ENCODE data around the gene NAA30. TPM values are rescaled to one million over a fixed set of nuclear protein-coding genes. Genes with fewer than 3 reads are reported as not detected.
"Not testable (repeated sequence)": the region's sequence is repeated elsewhere in the genome, so short reads cannot be mapped to it uniquely, and the experiment has no call there.

NAA30 gene
- 10 to 100 TPM; 18.6 to 18.8 TPM for total RNA-seq
- 10 to 100 TPM in 1 of 3 donors, 1 to 10 TPM in 2; 6.9 to 12.3 (median 7.8) TPM for polyA plus RNA-seq
- 22.1 to 53.1 (median 47.3) reads per million in 6 experiments for total RNA-seq

- DNase-seq, result peak; percentile 83 to 98 (median 94)
- Mint-ChIP-seq H3K36me3 (peaks cover 0 to 23% (median 5%) of the 10 kb centered on the region in 3 donors), H3K9me3 (peaks cover 0 to 2% (median 0%) of the 10 kb centered on the region in 9 donors), H3K4me3 (peak within 1 kb of the TSS; percentile 85 to 98 (median 94)), H3K27me3 (no peaks in the 10 kb centered on the region), H3K27ac (peak within 1 kb of the TSS; percentile 91 to 98 (median 94)), H3K4me1 (peaks cover 16 to 48% (median 43%) of the 10 kb centered on the region in 4 donors)
- ATAC-seq, result peak; percentile 86 to 88
- POLR2A ChIA-PET, result interaction anchor here (0.5 to 2.9 kb wide), 7 partner anchors 9 to 1809 kb away, joined by 3 to 20 read pairs (median 3); partner anchors contain the start of genes AP5M1 and EXOC5
Measured at GRCh38 chr14:57390037-57390805, at the start of gene NAA30. Gene NAA30, plus strand, starts transcription at chr14:57390586. Its CDS starts 372 bp downstream, at chr14:57390958.

DNA sequence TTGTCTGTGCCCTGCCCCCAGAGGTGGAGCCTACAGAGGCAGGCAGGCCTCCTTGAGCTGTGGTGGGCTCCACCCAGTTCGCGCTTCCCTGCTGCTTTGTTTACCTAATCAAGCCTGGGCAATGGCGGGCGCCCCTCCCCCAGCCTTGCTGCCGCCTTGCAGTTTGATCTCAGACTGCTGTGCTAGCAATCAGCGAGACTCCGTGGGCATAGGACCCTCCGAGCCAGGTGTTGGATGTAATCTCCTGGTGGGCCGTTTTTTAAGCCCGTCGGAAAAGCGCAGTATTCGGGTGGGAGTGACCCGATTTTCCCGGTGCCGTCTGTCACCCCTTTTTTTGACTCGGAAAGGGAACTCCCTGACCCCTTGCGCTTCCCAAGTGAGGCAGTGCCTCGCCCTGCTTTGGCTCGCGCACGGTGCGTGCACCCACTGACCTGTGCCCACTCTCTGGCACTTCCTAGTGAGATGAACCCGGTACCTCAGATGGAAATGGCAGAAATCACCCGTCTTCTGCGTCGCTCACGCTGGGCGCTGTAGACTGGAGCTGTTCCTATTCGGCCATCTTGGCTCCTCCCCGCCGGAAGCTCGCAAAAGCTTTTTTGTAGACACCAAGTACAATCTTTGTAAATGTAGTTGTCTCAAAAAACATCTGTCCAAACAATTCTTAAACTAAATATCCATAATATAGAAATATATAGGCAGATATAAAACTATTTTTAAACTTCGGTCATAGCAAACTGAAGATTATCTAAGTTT is 46.7 kb upstream of the NAA30 start:
- H3K4me3 Mint-ChIP-seq, result peak overlapping the region in 3 of 10 donors; percentile 45 to 71 (median 54)
- H3K27ac Mint-ChIP-seq, result peak overlapping the region in 1 of 10 donors; percentile 18
- H3K36me3 Mint-ChIP-seq, H3K4me1 Mint-ChIP-seq, DNase-seq, ATAC-seq, POLR2A ChIA-PET: not testable (repeated sequence)
- peaks cover 0 to 18% (median 0%) of the 10 kb centered on the region in 9 donors for H3K9me3 Mint-ChIP-seq
- H3K27me3 Mint-ChIP-seq, result peaks cover 3 to 22% (median 18%) of the 10 kb centered on the region in 5 donors

GRCh38 chr14:57345106-57345505 is 45.3 kb upstream of the NAA30 start:
- Mint-ChIP-seq H3K4me1 (no peaks in the 10 kb centered on the region), H3K9me3 (peaks cover 0 to 15% (median 0%) of the 10 kb centered on the region in 9 donors), H3K4me3 (no peak overlapping the region), H3K27me3 (peaks cover 7 to 31% (median 22%) of the 10 kb centered on the region in 5 donors), H3K36me3 (no peaks in the 10 kb centered on the region), H3K27ac (no peak overlapping the region)
- DNase-seq, result no peak
- POLR2A ChIA-PET, result no interaction called here
- ATAC-seq, result no peak

- H3K36me3 Mint-ChIP-seq, result no peaks in the 10 kb centered on the region
- ATAC-seq, result no peak
Measured at GRCh38 chr14:57346741-57347140, 43.6 kb upstream of the NAA30 start.

DNA sequence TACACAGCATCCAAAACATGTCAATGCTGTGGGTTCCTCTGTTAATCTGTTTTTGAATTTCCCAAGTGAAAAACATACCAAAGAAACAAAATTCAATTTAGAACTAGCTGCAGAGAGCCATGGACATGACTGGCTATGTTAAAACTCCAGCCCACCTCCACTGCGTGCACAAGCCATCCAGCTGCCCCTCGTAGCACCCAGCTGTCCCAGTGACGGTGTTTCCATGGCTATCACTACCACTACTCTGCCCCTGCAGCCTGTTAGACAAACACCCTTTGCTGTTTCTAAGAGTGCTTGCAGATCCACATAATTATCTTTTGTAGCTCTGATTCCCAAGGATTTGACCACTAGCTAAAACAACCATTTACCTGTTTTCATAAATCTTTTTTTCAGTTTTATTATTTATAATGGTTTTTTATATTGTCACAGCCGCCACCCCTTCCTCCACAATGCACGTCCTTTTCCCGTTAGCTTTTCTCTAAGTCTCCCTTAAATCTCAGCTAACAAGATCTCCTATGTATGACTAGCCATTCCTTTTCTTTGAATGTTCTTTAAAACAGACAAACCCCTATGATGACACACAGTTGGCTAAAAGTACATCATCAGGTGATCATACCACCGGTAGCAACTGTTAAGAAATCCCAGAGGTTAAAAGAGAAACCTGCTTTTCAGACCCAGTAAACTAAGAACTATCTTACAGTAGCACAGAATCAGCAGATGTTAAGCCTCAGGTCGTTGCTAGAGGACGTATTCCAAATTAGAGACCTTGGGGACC is 37.8 kb upstream of the NAA30 start:
- H3K27ac Mint-ChIP-seq, result no peak overlapping the region
- ATAC-seq (no peak), DNase-seq (no peak)
- H3K4me3 Mint-ChIP-seq, result no peak overlapping the region
- peaks cover 0 to 7% (median 0%) of the 10 kb centered on the region in 9 donors for H3K9me3 Mint-ChIP-seq
- POLR2A ChIA-PET, result no interaction called here
- H3K27me3 Mint-ChIP-seq, result peaks cover 5 to 35% (median 11%) of the 10 kb centered on the region in 5 donors
- no peaks in the 10 kb centered on the region for H3K4me1 Mint-ChIP-seq
- no peaks in the 10 kb centered on the region for H3K36me3 Mint-ChIP-seq

More at GRCh38 chr14:57346741-57347140, 43.6 kb upstream of the NAA30 start:
- POLR2A ChIA-PET, result no interaction called here
- H3K4me1 Mint-ChIP-seq, result no peaks in the 10 kb centered on the region
- DNase-seq, result no peak
- H3K27me3 Mint-ChIP-seq, result peaks cover 7 to 31% (median 22%) of the 10 kb centered on the region in 5 donors
- no peak overlapping the region for H3K4me3 Mint-ChIP-seq
- H3K27ac Mint-ChIP-seq, result no peak overlapping the region
- H3K9me3 Mint-ChIP-seq, result peaks cover 0 to 12% (median 0%) of the 10 kb centered on the region in 9 donors

- Mint-ChIP-seq H3K27me3 (peaks cover 6 to 24% (median 10%) of the 10 kb centered on the region in 5 donors), H3K4me1 (no peaks in the 10 kb centered on the region), H3K9me3 (peaks cover 0 to 7% (median 0%) of the 10 kb centered on the region in 9 donors), H3K4me3 (no peak overlapping the region), H3K36me3 (no peaks in the 10 kb centered on the region), H3K27ac (no peak overlapping the region)
- POLR2A ChIA-PET, result no interaction called here
- no peak for ATAC-seq
- no peak for DNase-seq
Measured at GRCh38 chr14:57355081-57355800, 35.1 kb upstream of the NAA30 start.

- H3K27ac Mint-ChIP-seq, result no peak overlapping the region
- H3K9me3 Mint-ChIP-seq, result no peaks in the 10 kb centered on the region
- no peaks in the 10 kb centered on the region for H3K4me1 Mint-ChIP-seq
- ATAC-seq (no peak), DNase-seq (no peak)
- no peak overlapping the region for H3K4me3 Mint-ChIP-seq
- H3K27me3 Mint-ChIP-seq, result peaks cover 5 to 35% (median 16%) of the 10 kb centered on the region in 5 donors
- POLR2A ChIA-PET, result no interaction called here
- peaks cover 0 to 3% (median 0%) of the 10 kb centered on the region in 3 donors for H3K36me3 Mint-ChIP-seq
Measured at GRCh38 chr14:57362361-57362760, 28.0 kb upstream of the NAA30 start.

- Mint-ChIP-seq H3K9me3 (peaks cover 0 to 6% (median 0%) of the 10 kb centered on the region in 9 donors), H3K27me3 (peaks cover 6 to 31% (median 18%) of the 10 kb centered on the region in 5 donors), H3K36me3 (peaks cover 0 to 3% (median 0%) of the 10 kb centered on the region in 3 donors), H3K4me1 (no peaks in the 10 kb centered on the region), H3K27ac (peak overlapping the region in 1 of 10 donors; percentile 56), H3K4me3 (no peak overlapping the region)
- DNase-seq (no peak), ATAC-seq (no peak)
- POLR2A ChIA-PET, result no interaction called here
Measured at GRCh38 chr14:57364659-57365450, 25.5 kb upstream of the NAA30 start.

GRCh38 chr14:57370187-57370586 is 20.2 kb upstream of the NAA30 start:
- H3K4me1 Mint-ChIP-seq, H3K9me3 Mint-ChIP-seq, POLR2A ChIA-PET, ATAC-seq, H3K4me3 Mint-ChIP-seq, DNase-seq, H3K27ac Mint-ChIP-seq, H3K36me3 Mint-ChIP-seq: not testable (repeated sequence)
- peaks cover 4 to 23% (median 12%) of the 10 kb centered on the region in 5 donors for H3K27me3 Mint-ChIP-seq

DNA sequence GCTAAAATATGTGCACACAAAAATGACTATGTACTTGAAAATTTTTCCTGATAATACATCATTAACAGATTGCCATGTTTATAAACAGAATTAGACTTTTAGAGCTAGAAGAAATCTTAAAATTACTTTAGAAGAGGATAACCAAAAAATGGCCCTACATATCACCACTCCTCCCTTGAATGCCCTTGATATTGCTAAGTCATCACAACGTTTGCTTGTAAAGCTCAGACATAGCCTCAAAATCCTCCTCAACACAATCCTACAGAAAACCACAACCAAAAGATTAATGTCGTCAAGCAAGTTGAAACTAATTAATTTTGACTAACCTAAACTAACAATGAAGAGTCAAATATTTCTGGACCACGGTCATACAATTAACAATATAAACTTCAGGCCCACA is 19.4 kb upstream of the NAA30 start:
- Mint-ChIP-seq H3K4me1 (no peaks in the 10 kb centered on the region), H3K27ac (no peak overlapping the region), H3K9me3 (peaks cover 0 to 8% (median 3%) of the 10 kb centered on the region in 9 donors), H3K27me3 (peaks cover 4 to 19% (median 5%) of the 10 kb centered on the region in 5 donors), H3K36me3 (peaks cover 0 to 3% (median 0%) of the 10 kb centered on the region in 3 donors), H3K4me3 (no peak overlapping the region)
- ATAC-seq, result no peak
- DNase-seq, result no peak
- POLR2A ChIA-PET, result no interaction called here

DNA sequence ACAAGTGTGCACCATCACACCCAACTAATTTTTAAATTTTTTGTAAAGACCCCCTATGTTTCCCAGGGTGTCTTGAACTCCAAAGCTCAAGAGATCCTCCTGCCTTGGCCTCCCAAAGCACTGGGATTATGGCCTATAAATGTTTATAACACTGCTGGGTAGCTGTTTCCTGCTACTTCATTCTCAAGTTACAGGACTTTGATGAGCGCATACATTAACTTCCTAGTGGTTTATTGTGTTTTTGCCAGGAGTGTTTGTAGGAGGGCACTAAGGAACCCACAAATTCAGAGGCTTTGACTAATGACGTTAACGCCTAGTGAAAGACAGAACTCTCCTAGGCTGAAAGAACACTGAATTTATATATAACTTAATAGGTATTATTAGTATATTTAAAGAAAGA is 15.2 kb upstream of the NAA30 start:
- POLR2A ChIA-PET, result no interaction called here
- no peak for ATAC-seq
- DNase-seq, result no peak
- Mint-ChIP-seq H3K27me3 (peaks cover 0 to 3% (median 0%) of the 10 kb centered on the region in 5 donors), H3K27ac (no peak overlapping the region), H3K4me1 (no peaks in the 10 kb centered on the region), H3K36me3 (no peaks in the 10 kb centered on the region), H3K4me3 (no peak overlapping the region), H3K9me3 (peaks cover 0 to 3% (median 0%) of the 10 kb centered on the region in 9 donors)

Measured in naive thymus-derived CD8-positive, alpha-beta T cell (primary cell).